Breast epithelium (tissue), 4 donors: Measurements from ENCODE around the gene CAPN2. TPM values are rescaled to one million over a fixed set of nuclear protein-coding genes. Genes with fewer than 3 reads are reported as not detected.

Source experiments
- DNase-seq, 2 donors: peaks; one replicate each; pipeline ENCODE4 v3.0.0-alpha.2; 2019; ENCODE audit warnings: low spot score in 2 of 2
- H3K27ac ChIP-seq, 2 donors: fragments of 200-600 bp; sonication (generic) in 1 of 2; one replicate each; pipeline ENCODE4 v1.5.1; 2016 to 2019; ENCODE audit warnings: mild to moderate bottlenecking in 1 of 2
- H3K27me3 ChIP-seq, 2 donors: fragments of 200-600 bp; sonication (generic) in 1 of 2; one replicate each; pipeline versions ENCODE4 v1.5.1 to v1.6.0; 2017 to 2019; ENCODE audit warnings: control low read depth in 1 of 2, mild to moderate bottlenecking in 1 of 2
- H3K36me3 ChIP-seq: fragments of 200-600 bp; one replicate; pipeline ENCODE4 v1.5.1; 2019
- H3K4me1 ChIP-seq, 2 donors: fragments of 200-600 bp; sonication (generic); one replicate each; pipeline ENCODE4 v1.5.1; 2016 to 2019; ENCODE audit warnings: control low read depth in 1 of 2
- H3K4me3 ChIP-seq, 3 donors: fragments of 200-600 bp; sonication (generic); 1 replicate in 2 of 3; 2 replicates in 1 of 3; pipeline ENCODE4 v1.5.1; 2016 to 2019; ENCODE audit warnings: mild to moderate bottlenecking in 3 of 3, moderate library complexity in 2 of 3
- H3K9me3 ChIP-seq, 2 donors: fragments of 200-600 bp; sonication (generic) in 1 of 2; one replicate each; pipeline ENCODE4 v1.5.1; 2016 to 2019; ENCODE audit warnings: control low read depth in 1 of 2
- CTCF ChIP-seq, 3 donors: fragments of 450-650 bp; IDR thresholded peaks; one replicate each; pipeline ENCODE4 v1.5.1; 2016 to 2017; ENCODE audit warnings: antibody characterized with exemption in 3 of 3, mild to moderate bottlenecking in 3 of 3, moderate library complexity in 3 of 3
- POLR2A ChIP-seq: fragments of 450-650 bp; IDR thresholded peaks from one replicate; pipeline ENCODE4 v1.6.1; 2016; ENCODE audit warnings: antibody characterized with exemption, mild to moderate bottlenecking, moderate library complexity
- POLR2AphosphoS5 ChIP-seq, 3 donors: sonication (generic); formaldehyde crosslinking; IDR thresholded peaks; one replicate each; pipeline ENCODE4 v1.6.1; 2017; ENCODE audit warnings: antibody characterized with exemption in 3 of 3
- intact Hi-C: fragments of 100-400 bp; cut with DNase I; formaldehyde crosslinking; loops from one replicate; pipeline ENCODE4 v1.15.1; 2023; ENCODE audit warnings: low total_unique reads
- total RNA-seq, 3 donors: library from RNA; depleted of rRNA; stranded (reverse); fragments of >200 nt; gene quantifications; one replicate each; pipeline ENCODE4 v1.1.0, GENCODE V29; 2016

Gene CAPN2
- total RNA-seq, 3 donors from 2014 or later = 162 to 192 (median 164) TPM

GRCh38 chr1:223716302-223716862 lies 4.0 kb downstream of the CAPN2 start:
- intact Hi-C loops = no loop called here
- no peaks in the 10 kb centered on the region for H3K36me3 ChIP-seq
- no peaks in the 10 kb centered on the region for H3K27me3 ChIP-seq
- H3K4me3 ChIP-seq = peak overlapping the region in 1 of 3 donors; percentile 24
- H3K9me3 ChIP-seq = no peaks in the 10 kb centered on the region
- H3K27ac ChIP-seq = peak overlapping the region; percentile 87 to 93
- H3K4me1 ChIP-seq = peaks cover 3 to 26% of the 10 kb centered on the region in 2 donors
- no peak for DNase-seq
- TF ChIP-seq POLR2A = no peak
- TF ChIP-seq CTCF (IDR thresholded peaks at IDR 0.05) = no peak

GRCh38 chr1:223717123-223717522 lies 4.8 kb downstream of the CAPN2 start:
- H3K27ac ChIP-seq = peak overlapping the region; percentile 87 to 93
- TF ChIP-seq POLR2A = no peak
- no peak for TF ChIP-seq POLR2AphosphoS5 (IDR thresholded peaks at IDR 0.05)
- no peak for TF ChIP-seq CTCF (IDR thresholded peaks at IDR 0.05)
- intact Hi-C loops = no loop called here

GRCh38 chr1:223717695-223718363 lies 5.5 kb downstream of the CAPN2 start:
- no peak for DNase-seq
- Histone ChIP-seq H3K27ac (peak overlapping the region; percentile 87 to 93), H3K36me3 (no peaks in the 10 kb centered on the region), H3K9me3 (no peaks in the 10 kb centered on the region), H3K4me1 (peaks cover 3 to 31% of the 10 kb centered on the region in 2 donors), H3K4me3 (no peak overlapping the region), H3K27me3 (no peaks in the 10 kb centered on the region)
- TF ChIP-seq POLR2A = no peak
- TF ChIP-seq CTCF (IDR thresholded peaks at IDR 0.05) = no peak
- no peak for TF ChIP-seq POLR2AphosphoS5 (IDR thresholded peaks at IDR 0.05)
- intact Hi-C loops = no loop called here

More at GRCh38 chr1:223717123-223717522, 4.8 kb downstream of the CAPN2 start:
- Histone ChIP-seq H3K27me3 (no peaks in the 10 kb centered on the region), H3K36me3 (no peaks in the 10 kb centered on the region), H3K9me3 (no peaks in the 10 kb centered on the region), H3K4me3 (no peak overlapping the region), H3K4me1 (peaks cover 3 to 31% of the 10 kb centered on the region in 2 donors)
- no peak for DNase-seq

GRCh38 chr1:223718850-223719249 lies 6.5 kb downstream of the CAPN2 start:
- Histone ChIP-seq H3K4me1 (peaks cover 3 to 31% of the 10 kb centered on the region in 2 donors), H3K9me3 (no peaks in the 10 kb centered on the region), H3K27ac (peak overlapping the region; percentile 87 to 93), H3K36me3 (no peaks in the 10 kb centered on the region), H3K4me3 (no peak overlapping the region), H3K27me3 (no peaks in the 10 kb centered on the region)
- no peak for DNase-seq
- TF ChIP-seq POLR2A = no peak
- TF ChIP-seq CTCF (IDR thresholded peaks at IDR 0.05) = no peak
- no peak for TF ChIP-seq POLR2AphosphoS5 (IDR thresholded peaks at IDR 0.05)
- intact Hi-C loops = no loop called here

- H3K4me1 ChIP-seq = peaks cover 4 to 27% of the 10 kb centered on the region in 2 donors
- H3K36me3 ChIP-seq = no peaks in the 10 kb centered on the region
- no peak overlapping the region for H3K4me3 ChIP-seq
- H3K27me3 ChIP-seq = no peaks in the 10 kb centered on the region
- H3K27ac ChIP-seq = peak overlapping the region; percentile 87 to 93
- intact Hi-C loops = no loop called here
- TF ChIP-seq POLR2AphosphoS5 (IDR thresholded peaks at IDR 0.05) (peak in 2 of 3 donors; percentile 31 to 53), CTCF (IDR thresholded peaks at IDR 0.05) (no peak)
- peak in 1 of 2 donors; percentile 70 for DNase-seq
- H3K9me3 ChIP-seq = no peaks in the 10 kb centered on the region
Measured at GRCh38 chr1:223720971-223721591, 8.7 kb downstream of the CAPN2 start.
